Measurements from ENCODE around the gene MUC3A.
A peak's percentile ranks its signal among the peaks of the same experiment; 100 is the strongest.
"Not testable (repeated sequence)": the region's sequence is repeated elsewhere in the genome, so short reads cannot be mapped to it uniquely, and the experiment has no call there.

The MUC3A gene, protein sequence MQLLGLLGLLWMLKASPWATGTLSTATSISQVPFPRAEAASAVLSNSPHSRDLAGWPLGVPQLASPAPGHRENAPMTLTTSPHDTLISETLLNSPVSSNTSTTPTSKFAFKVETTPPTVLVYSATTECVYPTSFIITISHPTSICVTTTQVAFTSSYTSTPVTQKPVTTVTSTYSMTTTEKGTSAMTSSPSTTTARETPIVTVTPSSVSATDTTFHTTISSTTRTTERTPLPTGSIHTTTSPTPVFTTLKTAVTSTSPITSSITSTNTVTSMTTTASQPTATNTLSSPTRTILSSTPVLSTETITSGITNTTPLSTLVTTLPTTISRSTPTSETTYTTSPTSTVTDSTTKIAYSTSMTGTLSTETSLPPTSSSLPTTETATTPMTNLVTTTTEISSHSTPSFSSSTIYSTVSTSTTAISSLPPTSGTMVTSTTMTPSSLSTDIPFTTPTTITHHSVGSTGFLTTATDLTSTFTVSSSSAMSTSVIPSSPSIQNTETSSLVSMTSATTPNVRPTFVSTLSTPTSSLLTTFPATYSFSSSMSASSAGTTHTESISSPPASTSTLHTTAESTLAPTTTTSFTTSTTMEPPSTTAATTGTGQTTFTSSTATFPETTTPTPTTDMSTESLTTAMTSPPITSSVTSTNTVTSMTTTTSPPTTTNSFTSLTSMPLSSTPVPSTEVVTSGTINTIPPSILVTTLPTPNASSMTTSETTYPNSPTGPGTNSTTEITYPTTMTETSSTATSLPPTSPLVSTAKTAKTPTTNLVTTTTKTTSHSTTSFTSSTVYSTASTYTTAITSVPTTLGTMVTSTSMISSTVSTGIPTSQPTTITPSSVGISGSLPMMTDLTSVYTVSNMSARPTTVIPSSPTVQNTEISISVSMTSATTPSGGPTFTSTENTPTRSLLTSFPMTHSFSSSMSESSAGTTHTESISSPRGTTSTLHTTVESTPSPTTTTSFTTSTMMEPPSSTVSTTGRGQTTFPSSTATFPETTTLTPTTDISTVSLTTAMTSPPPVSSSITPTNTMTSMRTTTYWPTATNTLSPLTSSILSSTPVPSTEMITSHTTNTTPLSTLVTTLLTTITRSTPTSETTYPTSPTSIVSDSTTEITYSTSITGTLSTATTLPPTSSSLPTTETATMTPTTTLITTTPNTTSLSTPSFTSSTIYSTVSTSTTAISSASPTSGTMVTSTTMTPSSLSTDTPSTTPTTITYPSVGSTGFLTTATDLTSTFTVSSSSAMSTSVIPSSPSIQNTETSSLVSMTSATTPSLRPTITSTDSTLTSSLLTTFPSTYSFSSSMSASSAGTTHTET (N-terminal part only)

DNA sequence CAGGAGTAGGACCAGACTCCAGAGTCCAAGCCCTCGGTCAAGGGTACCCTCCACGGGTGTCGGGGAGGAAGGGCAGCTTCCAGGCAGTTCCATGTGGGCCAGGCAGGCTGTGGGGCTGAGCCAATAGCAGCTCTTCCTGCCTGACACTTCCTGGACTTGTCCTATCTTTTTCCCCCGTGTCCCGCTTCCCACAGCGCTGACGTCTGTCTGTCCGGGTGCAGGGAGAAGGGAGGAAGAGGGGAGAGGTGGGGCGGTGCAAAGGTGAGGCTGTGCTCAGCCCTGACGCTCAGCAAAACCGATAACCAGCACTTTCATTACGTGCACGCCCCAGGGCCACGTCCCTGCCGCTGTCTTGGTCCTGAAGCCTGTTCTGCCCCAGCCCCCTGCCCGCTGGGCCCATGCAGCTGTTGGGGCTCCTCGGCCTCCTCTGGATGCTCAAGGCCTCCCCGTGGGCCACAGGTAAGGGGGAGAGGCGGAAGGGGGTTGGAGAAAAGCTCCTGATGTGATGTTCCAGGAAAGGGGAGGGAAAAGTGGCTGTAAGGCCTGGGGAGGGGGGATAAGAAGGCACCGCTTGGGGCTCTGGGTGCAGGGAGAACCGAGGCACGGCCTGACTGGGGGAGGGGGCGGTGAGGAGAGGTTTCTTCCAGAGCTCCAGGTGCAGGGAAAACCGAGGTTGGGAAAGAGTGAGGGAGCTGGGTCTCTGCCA lies at the start of gene MUC3A:
Gene MUC3A (plus strand): TSS at position 308 of the 706 bp plus-strand sequence. CDS start 91 bp downstream, at position 399.
- no peak for DNase-seq (ENCODE audit: low read depth)

DNA sequence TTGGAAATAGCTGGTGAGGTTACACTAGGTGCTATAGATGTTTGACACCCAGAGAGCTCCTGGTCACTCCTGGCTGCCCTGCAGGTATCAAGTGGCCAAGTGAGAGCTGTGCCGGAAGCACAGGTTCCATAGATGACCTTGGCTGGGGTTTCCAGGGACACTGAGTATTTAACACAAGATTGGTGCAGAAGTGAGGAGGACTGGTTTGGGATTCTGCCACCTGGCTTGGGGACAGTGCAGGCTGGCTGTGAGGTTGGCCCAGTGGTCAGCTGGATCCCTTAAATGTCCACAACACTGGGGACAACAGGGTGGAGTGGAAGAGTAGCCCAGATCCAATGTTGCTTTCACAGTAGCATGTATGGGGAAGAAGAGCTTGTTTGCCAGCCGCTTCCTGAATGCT lies 48.4 kb upstream of the MUC3A start:
- no peak for DNase-seq (ENCODE audit: low read depth)

DNA sequence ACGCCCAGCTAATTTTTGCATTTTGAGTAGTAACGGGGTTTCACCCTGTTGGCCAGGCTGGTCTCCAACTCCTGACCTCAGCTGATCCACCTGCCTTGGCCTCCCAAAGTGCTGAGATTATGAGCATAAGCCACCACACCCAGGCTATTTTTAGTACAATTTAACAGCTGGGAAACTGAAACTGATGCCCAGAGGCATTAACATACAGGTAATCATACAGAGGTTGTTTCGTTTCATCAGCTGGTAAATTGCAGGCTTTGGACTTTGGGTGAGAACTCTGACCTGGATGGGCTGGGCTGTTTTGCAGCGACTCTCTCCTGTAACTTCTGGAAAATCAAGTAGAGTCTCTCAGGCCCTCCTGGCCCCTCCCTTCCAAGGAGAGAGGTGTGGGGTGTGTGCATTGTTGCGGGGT lies 47.4 kb upstream of the MUC3A start:
- no peak for DNase-seq (ENCODE audit: low read depth)

DNA sequence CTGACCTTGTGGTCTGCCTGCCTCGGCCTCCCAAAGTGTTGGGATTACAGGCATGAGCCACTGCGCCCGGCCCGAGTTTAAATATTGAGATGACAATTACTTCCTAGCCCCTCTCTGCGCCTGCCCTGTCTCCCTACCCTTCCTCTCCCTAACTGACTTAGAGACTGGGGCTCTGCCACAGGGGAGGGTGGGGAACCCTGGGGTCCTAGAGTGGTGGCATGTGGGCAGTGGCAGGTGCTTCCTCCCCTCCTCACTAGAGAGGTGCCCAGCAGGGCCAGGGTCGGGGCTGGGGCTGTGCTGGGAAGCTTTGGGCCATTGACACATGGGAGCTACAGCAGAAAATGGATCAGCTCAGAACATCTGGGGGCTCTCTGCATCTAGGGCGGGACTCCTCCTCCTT lies 46.7 kb upstream of the MUC3A start:
- DNase-seq (ENCODE audit: low read depth): no peak

DNA sequence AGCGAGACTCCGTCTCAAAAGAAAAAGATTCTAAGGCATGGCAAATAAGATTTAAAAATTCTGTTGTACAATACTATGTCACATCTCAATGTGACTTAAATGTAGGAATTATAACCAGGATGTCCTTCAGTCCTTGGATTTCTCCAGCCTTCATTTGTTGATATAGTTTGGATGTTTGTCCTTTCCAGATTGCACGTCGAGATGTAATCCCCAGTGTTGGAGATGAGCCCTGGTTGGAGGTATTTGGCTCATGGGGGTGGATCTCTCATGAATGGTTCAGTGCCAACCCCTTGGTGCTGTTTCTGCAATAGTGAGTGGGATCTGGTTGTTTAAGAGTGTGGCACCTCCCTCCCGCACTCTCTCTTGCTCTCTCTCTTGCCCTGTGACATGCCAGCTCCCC lies 40.8 kb upstream of the MUC3A start:
- DNase-seq (ENCODE audit: low read depth): no peak

DNA sequence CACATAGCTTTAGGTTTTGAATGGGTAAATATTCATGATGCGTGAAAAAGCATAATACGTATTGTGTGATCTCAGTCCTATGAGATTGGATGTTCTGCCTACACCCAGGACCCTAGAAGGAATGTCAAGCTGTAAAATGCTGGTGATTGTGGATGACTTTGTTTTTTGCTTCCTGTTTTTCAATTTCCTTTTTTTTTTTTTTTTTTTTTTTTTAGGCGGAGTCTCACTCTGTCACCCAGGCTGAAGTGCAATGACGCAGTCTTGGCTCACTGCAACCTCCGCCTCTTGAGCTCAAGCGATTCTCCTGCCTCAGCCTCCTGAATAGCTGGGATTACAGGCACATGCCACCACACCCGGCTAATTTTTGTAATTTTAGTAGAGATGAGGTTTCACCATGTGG lies 38.9 kb upstream of the MUC3A start:
- not testable (repeated sequence) for DNase-seq (ENCODE audit: low read depth)

DNA sequence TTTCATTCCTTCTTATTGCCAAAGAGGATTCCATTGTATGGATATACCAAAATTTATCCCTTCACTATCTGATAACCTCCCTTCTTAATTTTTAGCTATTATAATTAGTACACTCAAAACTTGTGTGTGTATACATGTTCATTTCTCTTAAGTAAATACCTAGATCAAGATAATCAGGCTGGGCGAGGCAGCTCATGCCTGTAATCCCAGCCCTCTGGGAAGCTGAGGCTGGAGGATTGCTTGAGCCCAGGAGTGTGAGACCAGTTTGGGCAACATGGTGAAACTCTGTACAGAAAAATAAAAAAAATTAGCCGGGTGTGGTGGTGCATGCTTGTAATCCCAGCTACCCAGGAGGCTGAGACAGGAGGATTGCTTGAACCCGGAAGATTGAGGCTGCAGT lies 37.9 kb upstream of the MUC3A start:
- no peak for DNase-seq (ENCODE audit: low read depth)

DNA sequence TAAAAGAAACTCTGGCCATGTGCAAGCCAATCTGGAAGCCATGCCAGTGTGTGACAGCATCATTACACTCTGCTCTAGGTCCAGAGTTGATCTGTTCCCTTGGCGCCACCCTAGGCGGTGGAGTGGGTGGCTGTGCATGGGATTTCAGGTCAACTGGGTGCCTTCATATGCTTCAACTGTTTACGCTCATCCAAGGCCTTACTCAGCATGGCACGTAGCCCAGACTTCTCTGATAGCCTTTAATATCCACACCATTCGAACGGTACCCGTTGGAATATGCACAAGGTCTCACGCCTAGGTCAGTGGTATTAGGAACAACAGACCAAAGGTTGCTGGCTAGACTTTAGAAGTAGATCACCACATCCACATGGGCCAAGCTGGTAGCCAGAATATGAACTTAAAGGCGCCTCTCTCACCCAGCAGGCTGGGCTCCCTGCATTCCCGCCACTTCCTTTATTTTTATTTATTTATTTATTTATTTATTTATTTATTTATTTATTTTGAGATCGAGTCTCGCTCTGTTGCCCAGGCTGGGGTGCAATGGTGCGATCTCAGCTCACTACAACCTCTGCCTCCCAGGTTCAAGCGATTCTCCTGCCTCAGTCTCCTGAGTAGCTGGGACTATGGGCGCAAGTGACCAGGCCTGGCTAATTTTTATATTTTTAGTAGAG lies 35.0 kb upstream of the MUC3A start:
- no peak for DNase-seq (ENCODE audit: low read depth)

DNA sequence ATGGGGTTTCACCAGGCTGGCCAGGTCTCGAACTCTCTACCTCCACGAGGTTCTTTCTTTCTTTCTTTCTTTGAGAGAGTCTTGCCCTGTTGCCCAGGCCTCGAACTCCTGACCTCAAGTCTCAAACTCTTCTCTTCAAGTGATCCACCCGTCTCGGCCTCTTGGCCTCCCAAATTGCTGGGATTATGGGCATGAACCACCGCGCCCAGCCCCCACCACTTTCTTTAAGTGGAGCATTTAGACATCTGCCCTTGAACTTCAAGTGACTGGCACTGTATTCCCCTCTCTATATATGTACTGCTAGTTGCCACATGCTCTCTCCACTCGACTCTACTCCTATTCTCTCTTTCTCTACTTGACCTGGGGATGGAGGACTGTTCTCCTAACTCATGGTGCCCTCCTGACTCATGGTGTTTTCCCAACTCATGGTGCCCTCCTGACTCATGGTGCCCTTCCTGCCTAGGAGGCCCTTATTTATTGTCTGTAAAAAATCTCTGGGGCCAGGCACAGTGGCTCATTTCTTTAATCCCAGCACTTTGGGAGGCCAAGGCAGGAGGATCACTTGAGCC lies 34.4 kb upstream of the MUC3A start:
- DNase-seq (ENCODE audit: low read depth): no peak

DNA sequence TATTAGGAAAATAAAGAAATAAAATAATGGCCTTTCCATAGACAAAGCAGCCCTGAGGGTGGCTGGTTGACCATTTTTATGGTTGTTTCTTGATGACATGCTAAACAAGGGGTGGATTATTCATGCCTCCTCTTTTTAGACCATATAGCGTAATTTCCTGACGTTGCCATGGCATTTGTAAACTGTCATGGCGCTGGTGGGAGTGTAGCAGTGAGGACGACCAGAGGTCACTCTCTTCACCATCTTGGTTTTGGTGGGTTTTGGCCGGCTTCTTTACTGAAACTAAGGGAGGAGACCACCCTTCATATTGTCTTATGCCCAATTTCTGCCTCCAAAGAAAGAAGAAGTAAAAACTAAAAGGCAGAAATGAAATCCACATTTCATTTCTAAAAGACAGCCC lies 30.0 kb upstream of the MUC3A start:
- DNase-seq (ENCODE audit: low read depth): not testable (repeated sequence)

DNA sequence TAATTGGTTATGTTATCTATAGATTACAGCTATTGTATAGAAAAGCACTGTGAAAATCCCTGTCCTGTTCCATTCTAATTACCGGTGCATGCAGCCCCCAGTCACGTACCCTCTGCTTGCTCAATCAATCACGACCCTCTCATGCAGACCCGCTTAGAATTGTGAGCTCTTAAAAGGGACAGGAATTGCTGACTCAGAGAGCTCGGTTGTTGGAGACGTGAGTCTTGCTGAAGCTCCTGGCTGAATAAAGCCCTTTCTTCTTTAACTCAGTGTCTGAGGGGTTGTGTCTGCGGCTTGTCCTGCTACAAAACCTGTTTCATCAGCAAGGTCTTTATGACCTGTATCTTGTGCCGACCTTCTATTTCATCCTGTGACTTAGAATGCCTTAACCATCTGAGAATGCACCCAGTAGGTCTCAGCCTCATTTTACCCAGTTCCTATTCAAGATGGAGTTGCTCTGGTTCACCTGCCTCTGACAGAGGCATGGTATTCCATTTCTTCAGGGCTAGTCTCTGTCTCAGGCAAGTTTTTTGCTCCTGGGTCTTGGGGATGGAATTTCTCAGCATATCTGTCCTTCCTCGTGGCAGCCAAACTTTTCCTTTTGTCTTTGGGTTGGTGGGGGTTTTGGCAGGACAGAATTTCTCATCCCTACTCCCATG lies 29.4 kb upstream of the MUC3A start:
- not testable (repeated sequence) for DNase-seq (ENCODE audit: low read depth)

DNA sequence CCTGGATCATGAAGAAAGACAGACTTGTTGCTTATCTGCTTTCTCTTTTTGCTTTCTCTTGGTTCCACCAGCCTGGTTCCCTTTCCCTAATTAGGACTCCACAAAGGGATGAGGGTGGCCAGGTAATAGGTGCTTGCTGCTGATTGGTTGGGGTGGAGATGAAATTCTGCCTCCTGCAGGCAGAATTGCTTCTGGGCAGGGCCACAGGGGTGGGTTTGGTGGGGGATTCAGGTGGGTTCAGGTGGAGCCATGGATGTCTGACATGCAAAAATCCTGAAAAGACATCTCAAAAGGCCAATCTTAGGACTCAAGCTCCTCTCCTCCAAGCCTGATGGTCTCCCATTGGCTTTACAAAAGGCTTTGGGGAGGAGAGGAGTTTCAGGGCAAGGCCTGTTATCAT lies 28.3 kb upstream of the MUC3A start:
- DNase-seq (ENCODE audit: low read depth): no peak

DNA sequence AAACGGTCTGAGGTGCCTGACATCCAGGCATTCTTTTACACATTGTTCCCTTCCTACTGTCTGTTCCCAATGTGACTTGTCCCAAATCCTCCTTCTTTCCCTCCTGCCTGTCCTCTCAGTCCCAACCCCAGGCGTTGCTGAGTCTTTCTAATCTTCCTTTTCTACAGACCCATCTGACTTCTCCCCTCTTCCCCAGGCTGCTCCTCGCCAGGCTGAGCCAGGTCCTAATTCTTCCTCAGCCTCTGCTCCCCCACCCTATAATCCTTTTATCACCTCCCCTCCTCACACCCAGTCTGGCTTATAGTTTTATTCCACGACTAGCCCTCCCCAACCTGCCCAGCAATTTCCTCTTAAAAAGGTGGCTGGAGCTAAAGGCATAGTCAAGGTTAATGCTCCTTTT lies 25.7 kb upstream of the MUC3A start:
- not testable (repeated sequence) for DNase-seq (ENCODE audit: low read depth)

DNA sequence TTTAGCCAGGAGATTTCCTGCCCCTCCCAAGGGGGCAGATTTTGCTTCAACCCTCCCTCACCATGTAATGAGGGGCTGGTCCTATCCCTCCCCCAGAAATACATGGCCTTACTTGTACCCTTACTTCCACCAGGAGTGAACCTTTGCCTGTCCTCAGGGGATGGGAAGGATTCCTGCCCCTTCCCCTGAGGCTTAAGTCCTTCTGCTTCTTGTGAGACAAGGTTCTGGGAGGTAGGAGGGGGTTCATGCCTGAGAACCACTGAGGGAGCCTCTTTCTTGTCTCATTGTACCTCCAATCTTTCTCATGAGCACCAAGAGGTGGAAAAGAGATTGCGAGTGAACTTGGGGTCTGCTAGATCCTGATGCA lies 19.5 kb upstream of the MUC3A start:
- DNase-seq (ENCODE audit: low read depth): no peak

DNA sequence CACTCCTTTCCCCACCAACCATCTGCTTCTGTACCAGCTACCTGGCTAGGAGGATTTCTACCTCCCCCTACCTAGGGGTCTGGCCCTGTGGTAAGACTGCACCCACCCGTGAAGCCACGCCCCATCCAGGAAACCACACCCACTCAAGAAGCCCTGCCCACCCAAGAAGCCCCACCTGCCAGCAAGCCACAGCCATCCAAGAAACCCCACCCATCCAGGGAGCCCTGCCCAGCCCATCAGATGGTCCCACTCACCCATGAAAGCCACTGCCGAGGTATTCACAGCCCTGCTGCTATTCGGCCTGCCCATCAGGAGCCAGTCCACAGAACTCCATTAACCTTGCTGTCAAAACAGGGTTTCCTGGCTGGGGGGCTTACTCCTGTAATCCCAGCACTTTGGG lies 15.6 kb upstream of the MUC3A start:
- no peak for DNase-seq (ENCODE audit: low read depth)

DNA sequence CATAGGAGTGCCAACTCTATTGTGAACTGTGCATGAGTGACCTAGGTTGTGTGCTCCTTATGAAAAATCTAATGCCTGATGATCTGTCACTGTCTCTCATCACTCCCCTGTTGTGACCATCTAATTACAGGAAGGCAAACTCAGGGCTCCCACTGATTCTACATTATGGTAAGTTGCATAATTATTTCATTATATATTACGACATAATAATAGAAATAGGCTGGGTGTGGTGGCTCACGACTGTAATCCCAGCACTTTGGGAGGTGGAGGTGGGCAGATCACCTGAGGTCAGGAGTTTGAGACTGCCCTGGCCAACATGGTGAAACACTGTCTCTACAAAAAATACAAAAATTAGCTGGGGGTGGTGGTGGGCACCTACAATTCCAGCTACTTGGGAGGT lies 14.0 kb upstream of the MUC3A start:
- DNase-seq (ENCODE audit: low read depth): not testable (repeated sequence)

DNA sequence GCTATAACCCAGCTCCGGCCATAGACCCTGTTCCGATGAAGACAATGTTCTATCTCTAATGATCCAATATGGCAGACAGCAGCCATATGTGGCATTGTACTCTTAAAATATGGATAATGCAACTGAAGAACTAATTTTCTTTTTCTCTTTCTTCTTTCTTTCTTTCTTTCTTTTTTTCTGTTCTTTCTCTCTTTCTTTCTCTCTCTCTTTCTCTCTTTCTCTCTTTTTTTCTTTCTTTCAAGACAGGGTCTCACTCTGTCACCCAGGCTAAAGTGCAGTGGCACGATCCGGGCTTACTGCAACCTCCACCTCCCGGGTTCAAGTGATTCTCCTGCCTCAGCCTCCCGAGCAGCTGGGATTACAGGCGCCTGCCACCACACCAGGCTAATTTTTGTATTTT lies 13.2 kb upstream of the MUC3A start:
- not testable (repeated sequence) for DNase-seq (ENCODE audit: low read depth)

DNA sequence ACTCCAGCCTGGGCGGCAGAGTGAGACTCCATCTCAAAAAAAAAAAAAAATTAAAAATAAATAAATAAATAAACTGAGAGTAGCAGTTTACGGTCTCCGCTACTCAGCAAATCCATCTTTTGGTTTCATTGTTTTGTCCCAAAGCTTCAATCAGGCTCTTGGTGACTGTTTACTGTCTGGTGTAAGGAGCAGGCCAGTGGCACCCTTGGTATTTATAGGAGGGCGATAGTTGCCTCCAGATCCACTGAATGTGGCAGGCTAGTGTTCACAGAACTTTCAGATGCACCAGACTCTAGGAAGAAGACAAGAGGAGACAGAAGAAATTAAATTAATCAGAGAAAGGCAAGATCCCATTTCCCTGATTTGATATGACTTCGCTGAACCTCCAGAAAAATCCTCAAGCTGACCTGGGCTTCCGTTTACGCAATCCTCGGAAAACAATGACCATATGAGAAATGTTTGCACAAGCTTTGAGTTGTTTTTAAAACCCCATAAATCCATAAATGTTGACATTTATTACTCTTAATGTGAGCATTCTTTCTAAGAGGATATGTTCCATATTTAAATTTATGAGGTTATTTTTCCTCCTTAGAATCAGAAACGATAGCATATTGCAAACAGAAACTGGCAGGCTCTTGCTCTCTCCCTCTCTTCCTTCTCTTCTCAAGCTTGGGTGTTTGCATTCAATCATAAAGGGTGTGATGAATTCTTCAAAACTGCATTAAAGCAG lies 7.1 kb upstream of the MUC3A start:
- peak; percentile 31 for DNase-seq (ENCODE audit: low read depth)

DNA sequence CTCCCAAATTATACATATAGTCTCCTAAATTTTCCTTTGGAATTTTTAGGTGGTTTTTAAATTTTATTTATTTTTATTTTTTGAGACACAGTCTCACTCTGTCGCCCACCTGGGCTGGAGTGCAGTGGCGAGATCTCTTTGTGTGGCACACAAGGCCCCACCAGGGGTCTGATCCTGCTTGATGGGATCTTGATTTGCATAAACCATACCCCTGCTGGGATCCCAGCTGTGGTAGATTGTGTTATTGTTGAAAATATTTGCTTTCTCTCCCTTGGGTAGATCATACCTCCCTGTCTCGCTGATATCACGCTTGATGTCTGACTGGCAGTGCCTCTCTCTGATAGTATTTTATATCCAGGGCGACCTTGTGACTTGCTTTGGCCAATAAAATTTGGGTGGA lies 5.6 kb upstream of the MUC3A start:
- DNase-seq (ENCODE audit: low read depth): no peak

DNA sequence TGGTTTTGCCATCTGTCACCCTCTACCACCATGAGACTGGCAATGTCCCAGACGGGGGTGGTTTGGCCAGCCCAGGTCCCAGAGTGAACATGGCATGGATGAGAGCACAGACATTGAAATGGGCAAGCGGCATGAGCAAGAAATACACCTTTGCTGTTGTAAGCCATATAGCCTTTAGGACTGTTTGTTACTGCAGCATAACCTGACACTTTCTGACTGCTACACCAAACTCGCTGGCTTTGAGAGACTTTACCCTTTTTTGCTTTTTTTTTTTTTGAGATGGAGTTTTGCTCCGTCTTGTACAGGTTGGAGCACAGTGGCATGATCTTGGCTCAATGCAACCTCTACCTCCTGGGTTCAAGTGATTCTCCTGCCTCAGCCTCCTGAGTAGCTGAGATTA lies 5.2 kb upstream of the MUC3A start:
- DNase-seq (ENCODE audit: low read depth): no peak
